Measurements from ENCODE around the gene CAMK1.
"Not testable (repeated sequence)": the region's sequence is repeated elsewhere in the genome, so short reads cannot be mapped to it uniquely, and the experiment has no call there.

Gene CAMK1

GRCh38 chr3:9792405-9793160, 22.8 kb upstream of the CAMK1 start, which contains the start of the genes ARPC4 and TADA3:
ARPC4 (plus strand) TSS chr3:9793082; CDS start chr3:9793122, 40 bp downstream.
TADA3 (minus strand) TSS chr3:9792473; CDS start chr3:9791466, 1,007 bp downstream.
- peak; percentile 66 for DNase-seq

DNA sequence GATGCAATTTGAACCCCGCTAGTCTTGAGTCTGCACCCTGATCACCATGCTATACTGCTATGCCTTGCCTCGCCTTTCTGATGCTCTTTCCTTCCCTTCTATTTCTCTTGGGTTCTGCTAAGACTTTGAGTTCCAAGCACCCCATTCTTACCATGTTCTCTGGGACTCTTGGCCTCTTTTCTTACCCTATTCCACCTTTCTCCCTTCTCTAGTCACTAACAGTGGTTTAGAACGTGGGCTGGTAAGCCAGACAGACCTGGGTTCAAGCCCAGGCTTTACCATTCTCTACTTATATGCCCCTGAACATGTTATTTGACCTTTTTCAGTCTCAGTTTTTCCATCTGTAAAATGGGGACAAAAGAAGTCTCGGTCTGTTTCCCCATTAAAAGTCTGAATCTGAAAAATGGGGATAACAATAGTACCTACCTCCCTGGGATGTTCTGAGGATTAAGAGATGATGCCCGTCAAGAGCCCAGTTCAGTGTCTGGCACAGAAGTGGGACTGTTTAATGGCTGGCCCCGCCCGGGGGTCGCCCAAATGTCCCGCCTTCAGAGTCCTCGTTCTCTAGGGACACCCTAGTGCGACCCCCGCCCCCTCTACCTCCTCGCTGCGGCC, 22.1 kb upstream of the CAMK1 start:
- DNase-seq: no peak

DNA sequence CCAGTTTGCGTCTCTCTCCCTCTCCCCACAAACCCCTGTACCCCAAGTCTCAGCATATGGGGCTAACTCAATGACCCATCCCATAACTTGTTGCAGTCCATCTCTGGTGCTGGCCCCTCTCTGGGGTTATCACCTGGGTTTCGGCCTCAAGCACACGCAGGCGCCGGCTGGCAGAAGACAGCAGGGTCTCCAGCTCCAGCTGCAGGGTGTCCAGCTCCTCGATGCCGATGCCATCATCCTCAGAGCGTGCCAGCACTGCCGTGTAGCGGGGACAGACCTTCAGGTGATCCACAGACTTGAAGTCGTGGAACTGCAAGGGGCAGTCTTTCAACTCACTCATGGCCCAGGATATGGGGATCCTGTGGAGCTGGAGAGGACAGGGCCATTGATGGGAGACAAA, 21.4 kb upstream of the CAMK1 start:
- no peak for DNase-seq

GRCh38 chr3:9787714-9788113, 18.0 kb upstream of the CAMK1 start:
- DNase-seq: no peak

GRCh38 chr3:9786825-9787669, 17.3 kb upstream of the CAMK1 start:
- DNase-seq: no peak

DNA sequence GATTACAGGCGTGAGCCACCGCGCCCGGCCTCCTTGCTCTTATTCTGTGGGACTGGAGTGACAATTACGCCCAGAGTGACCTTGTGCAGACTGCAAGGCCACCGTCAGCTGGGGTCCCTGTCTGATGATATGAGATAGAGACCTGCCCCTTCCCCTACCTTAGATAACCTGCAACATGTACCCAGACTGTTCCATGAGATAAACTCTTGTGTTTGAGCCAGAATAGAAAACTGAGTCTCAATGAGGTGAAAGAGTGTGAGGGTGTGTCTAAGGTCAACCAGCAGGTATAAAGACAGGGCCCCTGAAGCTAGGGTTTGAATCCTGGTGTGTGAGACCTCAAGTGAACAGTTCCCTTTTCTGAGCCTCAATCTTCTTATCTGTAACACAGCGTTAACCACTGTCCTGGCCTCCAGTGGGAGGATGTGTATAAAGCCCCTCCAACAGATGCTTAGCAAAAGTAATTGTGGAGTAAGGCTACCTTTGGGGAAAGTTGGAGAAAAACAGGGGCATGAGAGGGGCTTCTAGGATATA, 16.5 kb upstream of the CAMK1 start:
- no peak for DNase-seq

GRCh38 chr3:9785602-9786001, 15.9 kb upstream of the CAMK1 start:
- no peak for DNase-seq

GRCh38 chr3:9784965-9785364, 15.2 kb upstream of the CAMK1 start:
- DNase-seq: no peak

DNA sequence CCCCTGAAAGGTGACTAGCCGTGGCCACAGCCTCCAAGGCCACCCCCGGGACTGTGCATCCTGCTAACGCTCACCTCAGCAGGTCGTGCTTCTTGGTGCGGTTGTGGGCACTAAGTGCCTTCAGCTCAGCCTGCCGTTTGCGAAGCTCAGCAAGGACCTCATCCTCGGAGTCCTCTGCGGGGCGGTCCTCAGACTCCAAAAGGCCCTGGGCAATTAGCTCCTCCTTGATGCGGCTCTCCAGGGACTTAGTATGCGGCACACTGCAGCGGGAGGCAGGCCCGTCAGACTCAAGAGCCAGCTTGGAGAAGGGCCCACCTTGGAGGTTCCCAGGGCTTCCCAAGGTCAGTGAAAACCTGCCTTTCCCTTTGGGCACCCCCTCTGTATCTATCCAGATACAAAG, 14.2 kb upstream of the CAMK1 start:
- DNase-seq: no peak

DNA sequence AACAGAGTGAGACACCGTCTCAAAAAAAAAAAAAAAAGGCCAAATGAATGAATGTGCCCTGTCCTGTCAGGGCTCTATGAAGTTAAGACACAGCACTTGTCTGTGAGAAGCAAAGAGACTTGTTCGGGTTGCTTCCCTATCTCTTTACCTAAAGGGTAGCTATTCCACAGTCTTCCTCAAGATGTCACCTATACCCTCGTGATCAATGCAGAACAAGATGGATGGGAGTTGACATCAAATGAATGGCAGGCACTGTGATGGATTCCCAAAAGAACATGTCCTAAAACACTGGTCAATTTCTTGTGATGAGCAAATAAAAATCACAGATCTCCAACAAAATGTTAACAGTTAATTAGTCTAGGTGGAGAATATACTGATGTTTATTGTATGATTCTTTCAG, 13.0 kb upstream of the CAMK1 start:
- no peak for DNase-seq

- DNase-seq: no peak
Measured at GRCh38 chr3:9781978-9782603, 12.3 kb upstream of the CAMK1 start.

DNA sequence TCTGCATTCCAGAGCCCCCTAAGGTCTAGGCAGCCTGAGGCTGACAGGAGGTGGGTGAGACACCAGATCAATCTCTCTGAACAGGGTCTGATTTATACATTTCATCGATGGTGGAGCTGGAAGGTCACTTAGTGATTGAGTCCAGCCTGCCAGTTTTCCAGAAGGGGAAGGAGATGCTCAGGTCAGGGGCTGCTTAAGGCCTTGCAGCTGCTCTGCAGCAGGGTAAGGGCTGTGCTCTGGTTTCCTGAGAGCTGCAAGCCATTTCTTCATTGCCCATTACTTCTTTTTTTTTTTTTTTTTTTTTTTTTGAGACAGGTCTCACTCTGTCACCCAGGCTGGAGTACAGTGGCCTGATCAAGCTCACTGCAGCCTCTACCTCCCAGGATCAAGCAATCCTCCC, 11.8 kb upstream of the CAMK1 start:
- DNase-seq: no peak

- no peak for DNase-seq
Measured at GRCh38 chr3:9780910-9781309, 11.2 kb upstream of the CAMK1 start.

GRCh38 chr3:9780458-9780812, 10.7 kb upstream of the CAMK1 start:
- no peak for DNase-seq

GRCh38 chr3:9779721-9780457, 10.1 kb upstream of the CAMK1 start:
- DNase-seq: no peak

- DNase-seq: no peak
Measured at GRCh38 chr3:9779075-9779593, 9.4 kb upstream of the CAMK1 start.

DNA sequence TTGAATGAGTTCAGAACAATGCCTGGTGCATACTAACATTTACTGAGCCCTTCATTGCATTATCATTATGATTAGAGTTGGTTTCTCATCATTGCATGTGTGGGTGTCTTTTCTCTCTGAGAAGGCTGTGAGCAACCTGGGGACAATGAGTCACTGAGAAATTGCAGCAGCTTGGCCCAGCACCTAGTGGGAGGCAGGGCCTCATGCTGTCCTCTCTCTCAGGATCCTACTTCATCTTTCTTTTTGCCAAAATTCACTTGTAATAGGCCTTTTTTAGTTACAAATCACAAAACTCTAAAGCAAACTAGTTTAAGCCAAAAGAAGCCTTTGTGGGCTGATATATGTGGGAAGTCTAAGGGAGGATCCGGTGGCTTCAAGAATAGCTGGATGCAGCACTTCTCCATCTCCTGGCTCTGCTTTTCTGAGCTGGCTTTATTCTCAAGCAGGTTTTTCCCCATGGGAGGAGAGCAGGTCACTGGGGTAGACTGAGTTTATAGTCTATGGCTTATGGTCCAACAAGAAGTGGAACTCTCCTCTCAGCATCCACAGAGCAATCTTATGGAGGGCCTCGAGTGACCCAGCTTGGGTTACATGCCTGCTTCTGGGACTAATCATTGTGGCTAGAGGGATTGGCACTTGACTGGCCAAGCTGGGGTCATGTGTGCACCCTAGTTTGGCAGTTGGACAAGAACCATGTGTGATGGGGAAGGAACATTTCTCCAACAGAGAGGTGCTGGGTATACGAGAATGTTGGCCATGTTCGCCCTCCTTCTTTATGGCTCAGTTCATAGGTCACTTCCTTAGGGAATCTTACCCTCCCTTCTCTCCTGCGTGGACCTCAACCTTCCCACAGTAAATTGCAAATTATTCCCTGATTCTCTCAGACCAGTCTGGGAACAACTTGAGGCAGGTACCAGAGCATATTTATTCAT, 8.7 kb upstream of the CAMK1 start:
- no peak for DNase-seq

- DNase-seq: no peak
Measured at GRCh38 chr3:9777694-9778021, 7.9 kb upstream of the CAMK1 start.

GRCh38 chr3:9776896-9777693, 7.3 kb upstream of the CAMK1 start:
- DNase-seq: no peak

DNA sequence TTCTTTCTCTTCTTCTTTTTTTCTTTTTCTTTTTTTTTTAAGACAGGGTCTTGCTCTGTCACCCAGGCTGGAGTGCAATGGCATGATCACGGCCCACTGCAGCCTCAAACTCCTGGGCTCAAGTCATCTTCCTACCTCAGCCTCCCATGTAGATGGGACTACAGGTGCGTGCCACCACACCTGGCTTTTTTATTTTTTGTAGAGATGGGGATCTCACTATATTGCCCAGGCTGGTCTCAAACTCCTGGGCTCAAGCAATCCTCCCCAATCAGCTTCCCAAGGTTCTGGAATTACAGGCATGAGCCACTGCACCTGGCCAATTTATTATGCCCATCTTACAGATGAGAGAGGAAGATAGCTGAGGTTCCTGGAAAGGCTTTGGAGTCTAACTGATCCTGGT, 1.3 kb upstream of the CAMK1 start:
- DNase-seq: not testable (repeated sequence)

Data from NCI-H187 treated with DMSO at 0.1 percent for 48 hours (cell line).